ENCODE measurements around the gene GDE1. TPM values are rescaled to one million over a fixed set of nuclear protein-coding genes. Genes with fewer than 3 reads are reported as not detected.

Gene GDE1
- total RNA-seq, 2 donors from 2014 or later: 49.9 to 56.5 TPM

GRCh38 chr16:19488213-19488640 lies 33.7 kb downstream of the GDE1 start:
- Histone ChIP-seq H3K9me3 (ENCODE audit: control insufficient read depth, low read length) (peaks cover 11% of the 10 kb centered on the region), H3K4me3 (ENCODE audit: low read length) (no peak overlapping the region), H3K27me3 (ENCODE audit: control insufficient read depth, insufficient read depth, low read length, poor library complexity, severe bottlenecking) (no peaks in the 10 kb centered on the region), H3K27ac (ENCODE audit: low read depth, low read length) (no peak overlapping the region), H3K36me3 (ENCODE audit: control insufficient read depth, insufficient read depth, low read length) (no peaks in the 10 kb centered on the region), H3K9ac (ENCODE audit: extremely low read depth, low read length, poor library complexity, severe bottlenecking) (no peak overlapping the region), H3K4me1 (ENCODE audit: control insufficient read depth, insufficient read depth, low read length) (no peaks in the 10 kb centered on the region)
- Mint-ChIP-seq H3K4me3 (no peak overlapping the region), H3K27me3 (ENCODE audit: insufficient read depth) (no peaks in the 10 kb centered on the region), H3K27ac (peak overlapping the region; percentile 91), H3K9me3 (peaks cover 22% of the 10 kb centered on the region), H3K4me1 (peaks cover 19% of the 10 kb centered on the region), H3K36me3 (ENCODE audit: low read depth) (peaks cover 3% of the 10 kb centered on the region)
- 60 to 71% methylated on average over 3 to 4 of the region's 4 CpGs for WGBS, 2 experiments (ENCODE audit: insufficient coverage in 1 of 2, insufficient read length in 1 of 2)
- no peak for TF ChIP-seq CTCF (conservative IDR thresholded peaks at IDR 0.05)
- DNase-seq: peak; percentile 89

GRCh38 chr16:19486750-19487325 lies 35.1 kb downstream of the GDE1 start:
- no peak overlapping the region for H3K9ac ChIP-seq (ENCODE audit: extremely low read depth, low read length, poor library complexity, severe bottlenecking)
- no peak for DNase-seq
- no peaks in the 10 kb centered on the region for H3K36me3 ChIP-seq (ENCODE audit: control insufficient read depth, insufficient read depth, low read length)
- Mint-ChIP-seq H3K9me3 (peaks cover 22% of the 10 kb centered on the region), H3K27me3 (ENCODE audit: insufficient read depth) (no peaks in the 10 kb centered on the region), H3K4me1 (peaks cover 16% of the 10 kb centered on the region), H3K4me3 (no peak overlapping the region), H3K36me3 (ENCODE audit: low read depth) (peaks cover 3% of the 10 kb centered on the region), H3K27ac (peak overlapping the region; percentile 44)
- WGBS, 2 experiments (ENCODE audit: insufficient coverage in 1 of 2, insufficient read length in 1 of 2): 93 to 100% methylated on average over 7 to 10 of the region's 10 CpGs
- no peak for TF ChIP-seq CTCF (conservative IDR thresholded peaks at IDR 0.05)
- H3K9me3 ChIP-seq (ENCODE audit: control insufficient read depth, low read length): peaks cover 11% of the 10 kb centered on the region
- no peaks in the 10 kb centered on the region for H3K27me3 ChIP-seq (ENCODE audit: control insufficient read depth, insufficient read depth, low read length, poor library complexity, severe bottlenecking)
- H3K27ac ChIP-seq (ENCODE audit: low read depth, low read length): no peak overlapping the region
- H3K4me1 ChIP-seq (ENCODE audit: control insufficient read depth, insufficient read depth, low read length): no peaks in the 10 kb centered on the region
- no peak overlapping the region for H3K4me3 ChIP-seq (ENCODE audit: low read length)

DNA sequence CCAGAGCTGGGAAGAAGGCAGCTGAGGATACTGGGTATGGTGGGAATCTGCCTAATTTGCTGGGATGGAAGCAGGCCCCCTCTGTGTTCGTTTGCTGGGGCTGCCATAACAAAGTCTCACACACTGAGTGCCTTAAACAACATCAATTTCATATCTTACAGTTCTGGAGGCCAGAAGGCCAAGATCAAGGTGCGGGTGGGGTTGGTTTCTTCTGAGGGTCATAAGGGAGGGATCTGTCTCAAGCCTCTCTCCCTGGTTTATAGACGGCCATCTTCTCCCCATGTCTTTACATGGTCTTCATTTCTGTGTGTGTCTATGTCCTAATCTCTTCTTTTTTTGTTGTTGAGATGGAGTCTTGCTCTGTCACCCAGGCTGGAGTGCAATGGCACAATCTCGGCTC lies 35.8 kb downstream of the GDE1 start:
- Mint-ChIP-seq H3K27me3 (ENCODE audit: insufficient read depth) (no peaks in the 10 kb centered on the region), H3K4me1 (peaks cover 15% of the 10 kb centered on the region), H3K4me3 (no peak overlapping the region), H3K27ac (no peak overlapping the region), H3K9me3 (peaks cover 22% of the 10 kb centered on the region), H3K36me3 (ENCODE audit: low read depth) (peaks cover 3% of the 10 kb centered on the region)
- Histone ChIP-seq H3K36me3 (ENCODE audit: control insufficient read depth, insufficient read depth, low read length) (no peaks in the 10 kb centered on the region), H3K27ac (ENCODE audit: low read depth, low read length) (no peak overlapping the region), H3K4me3 (ENCODE audit: low read length) (no peak overlapping the region), H3K9ac (ENCODE audit: extremely low read depth, low read length, poor library complexity, severe bottlenecking) (no peak overlapping the region), H3K4me1 (ENCODE audit: control insufficient read depth, insufficient read depth, low read length) (no peaks in the 10 kb centered on the region), H3K27me3 (ENCODE audit: control insufficient read depth, insufficient read depth, low read length, poor library complexity, severe bottlenecking) (no peaks in the 10 kb centered on the region), H3K9me3 (ENCODE audit: control insufficient read depth, low read length) (peaks cover 11% of the 10 kb centered on the region)
- no peak for TF ChIP-seq CTCF (conservative IDR thresholded peaks at IDR 0.05)
- 90 to 94% methylated on average over 3 to 4 of the region's 4 CpGs for WGBS, 2 experiments (ENCODE audit: insufficient coverage in 1 of 2, insufficient read length in 1 of 2)
- no peak for DNase-seq
